ENCODE results near the gene TOR4A. TPM values are rescaled to one million over a fixed set of nuclear protein-coding genes. Genes with fewer than 3 reads are reported as not detected.
A peak's percentile ranks its signal among the peaks of the same experiment; 100 is the strongest.

The TOR4A gene
- total RNA-seq, 1 donor from 2014 or later = 37.7 TPM

GRCh38 chr9:137275588-137276472 is 1.7 kb upstream of the TOR4A start:
- Mint-ChIP-seq H3K9me3 (ENCODE audit: unreplicated experiment) (no peaks in the 10 kb centered on the region), H3K36me3 (ENCODE audit: low read depth, unreplicated experiment) (peaks cover 4% of the 10 kb centered on the region), H3K27ac (ENCODE audit: unreplicated experiment) (peak overlapping the region; percentile 77), H3K27me3 (ENCODE audit: unreplicated experiment) (peaks cover 9% of the 10 kb centered on the region), H3K4me3 (ENCODE audit: unreplicated experiment) (no peak overlapping the region), H3K4me1 (ENCODE audit: unreplicated experiment) (peaks cover 21% of the 10 kb centered on the region)
- no peak for DNase-seq (ENCODE audit: low spot score)
- no peak for TF ChIP-seq CTCF (IDR thresholded peaks at IDR 0.05; ENCODE audit: unreplicated experiment)

- DNase-seq (ENCODE audit: low spot score) = peak; percentile 46
- TF ChIP-seq CTCF (IDR thresholded peaks at IDR 0.05; ENCODE audit: unreplicated experiment) = no peak
- Mint-ChIP-seq H3K9me3 (ENCODE audit: unreplicated experiment) (no peaks in the 10 kb centered on the region), H3K4me3 (ENCODE audit: unreplicated experiment) (no peak overlapping the region), H3K4me1 (ENCODE audit: unreplicated experiment) (peaks cover 21% of the 10 kb centered on the region), H3K27me3 (ENCODE audit: unreplicated experiment) (peaks cover 9% of the 10 kb centered on the region), H3K36me3 (ENCODE audit: low read depth, unreplicated experiment) (peaks cover 4% of the 10 kb centered on the region), H3K27ac (ENCODE audit: unreplicated experiment) (peak overlapping the region; percentile 93)
These were observed 825 bp upstream of the TOR4A start for GRCh38 chr9:137276473-137277328.

- H3K27ac Mint-ChIP-seq (ENCODE audit: unreplicated experiment) = peak overlapping the region; percentile 89
- TF ChIP-seq CTCF (IDR thresholded peaks at IDR 0.05; ENCODE audit: unreplicated experiment) = no peak
- peaks cover 14% of the 10 kb centered on the region for H3K36me3 Mint-ChIP-seq (ENCODE audit: low read depth, unreplicated experiment)
- H3K4me3 Mint-ChIP-seq (ENCODE audit: unreplicated experiment) = peak overlapping the region; percentile 87
- peaks cover 12% of the 10 kb centered on the region for H3K27me3 Mint-ChIP-seq (ENCODE audit: unreplicated experiment)
- H3K4me1 Mint-ChIP-seq (ENCODE audit: unreplicated experiment) = peaks cover 21% of the 10 kb centered on the region
- H3K9me3 Mint-ChIP-seq (ENCODE audit: unreplicated experiment) = no peaks in the 10 kb centered on the region
- DNase-seq (ENCODE audit: low spot score) = peak; percentile 52
These were observed 655 bp downstream of the TOR4A start for GRCh38 chr9:137278061-137278701.

- no peaks in the 10 kb centered on the region for H3K9me3 Mint-ChIP-seq (ENCODE audit: unreplicated experiment)
- H3K4me3 Mint-ChIP-seq (ENCODE audit: unreplicated experiment) = no peak overlapping the region
- no peak for TF ChIP-seq CTCF (IDR thresholded peaks at IDR 0.05; ENCODE audit: unreplicated experiment)
- H3K27ac Mint-ChIP-seq (ENCODE audit: unreplicated experiment) = no peak overlapping the region
- peaks cover 9% of the 10 kb centered on the region for H3K36me3 Mint-ChIP-seq (ENCODE audit: low read depth, unreplicated experiment)
- peaks cover 21% of the 10 kb centered on the region for H3K4me1 Mint-ChIP-seq (ENCODE audit: unreplicated experiment)
- no peak for DNase-seq (ENCODE audit: low spot score)
- peaks cover 12% of the 10 kb centered on the region for H3K27me3 Mint-ChIP-seq (ENCODE audit: unreplicated experiment)
These were observed 1.5 kb downstream of the TOR4A start for GRCh38 chr9:137278721-137279711.
